Nephron (organoid): ENCODE data around the gene C19orf53.

Source experiments
- H3K27ac Mint-ChIP-seq, 3 experiments: 2 replicates each; pipeline ENCODE4 v1.8.0; 2020; ENCODE audit warnings: mixed read lengths in 3 of 3, mild to moderate bottlenecking in 2 of 3, moderate library complexity in 1 of 3
- H3K27me3 Mint-ChIP-seq: 2 replicates; pipeline ENCODE4 v1.8.0; 2021; ENCODE audit warnings: low read depth, mild to moderate bottlenecking, moderate library complexity, mixed read lengths
- H3K36me3 Mint-ChIP-seq: 2 replicates; pipeline ENCODE4 v1.8.0; 2020; ENCODE audit warnings: low read depth, mixed read lengths
- H3K4me1 Mint-ChIP-seq: 2 replicates; pipeline ENCODE4 v1.8.0; 2020; ENCODE audit warnings: mixed read lengths
- H3K4me3 Mint-ChIP-seq, 3 experiments: 2 replicates each; pipeline ENCODE4 v1.8.0; 2020; ENCODE audit warnings: mild to moderate bottlenecking in 3 of 3, mixed read lengths in 3 of 3, moderate library complexity in 2 of 3
- H3K9me3 Mint-ChIP-seq: 2 replicates; pipeline ENCODE4 v1.8.0; 2020; ENCODE audit warnings: mixed read lengths
- TF ChIP-seq, protein P1 (sequence below), 3 experiments: fragments of 200-600 bp; sonication (generic); IDR thresholded peaks; one replicate each; pipeline ENCODE4 v1.5.0; 2021; ENCODE audit warnings: antibody characterized with exemption in 3 of 3; ENCODE audit not compliant: unreplicated experiment in 3 of 3

Gene C19orf53

DNA sequence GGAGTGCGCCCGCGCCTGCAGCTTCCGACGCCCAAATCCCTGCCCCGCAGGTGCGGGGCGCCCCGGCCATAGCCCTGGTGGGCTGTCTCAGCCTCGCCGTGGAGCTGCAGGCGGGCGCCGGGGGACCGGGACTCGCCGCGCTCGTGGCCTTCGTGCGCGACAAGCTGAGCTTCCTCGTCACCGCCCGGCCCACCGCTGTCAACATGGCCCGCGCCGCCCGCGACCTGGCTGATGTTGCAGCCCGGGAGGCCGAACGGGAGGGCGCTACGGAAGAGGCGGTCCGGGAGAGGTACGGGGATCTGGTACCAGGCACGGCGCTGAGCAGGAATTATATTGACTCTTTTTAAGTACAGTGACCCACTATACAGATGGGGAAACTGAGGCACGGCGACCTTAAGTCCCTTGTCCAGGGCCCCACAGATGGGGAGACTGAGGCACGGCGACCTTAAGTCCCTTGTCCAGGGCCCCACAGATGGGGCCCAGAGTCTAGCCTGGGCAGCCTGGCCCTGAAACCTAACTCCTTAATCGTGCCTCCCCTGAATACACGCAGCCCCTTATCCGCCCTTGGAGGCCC is 9.3 kb upstream of the C19orf53 start:
- H3K4me3 Mint-ChIP-seq, result peak overlapping the region; percentile 88 to 91 (median 89)
- H3K9me3 Mint-ChIP-seq, result no peaks in the 10 kb centered on the region
- peak overlapping the region in 2 of 3 experiments; percentile 27 to 44 for H3K27ac Mint-ChIP-seq
- peaks cover 7% of the 10 kb centered on the region for H3K4me1 Mint-ChIP-seq
- TF ChIP-seq, protein P1, sequence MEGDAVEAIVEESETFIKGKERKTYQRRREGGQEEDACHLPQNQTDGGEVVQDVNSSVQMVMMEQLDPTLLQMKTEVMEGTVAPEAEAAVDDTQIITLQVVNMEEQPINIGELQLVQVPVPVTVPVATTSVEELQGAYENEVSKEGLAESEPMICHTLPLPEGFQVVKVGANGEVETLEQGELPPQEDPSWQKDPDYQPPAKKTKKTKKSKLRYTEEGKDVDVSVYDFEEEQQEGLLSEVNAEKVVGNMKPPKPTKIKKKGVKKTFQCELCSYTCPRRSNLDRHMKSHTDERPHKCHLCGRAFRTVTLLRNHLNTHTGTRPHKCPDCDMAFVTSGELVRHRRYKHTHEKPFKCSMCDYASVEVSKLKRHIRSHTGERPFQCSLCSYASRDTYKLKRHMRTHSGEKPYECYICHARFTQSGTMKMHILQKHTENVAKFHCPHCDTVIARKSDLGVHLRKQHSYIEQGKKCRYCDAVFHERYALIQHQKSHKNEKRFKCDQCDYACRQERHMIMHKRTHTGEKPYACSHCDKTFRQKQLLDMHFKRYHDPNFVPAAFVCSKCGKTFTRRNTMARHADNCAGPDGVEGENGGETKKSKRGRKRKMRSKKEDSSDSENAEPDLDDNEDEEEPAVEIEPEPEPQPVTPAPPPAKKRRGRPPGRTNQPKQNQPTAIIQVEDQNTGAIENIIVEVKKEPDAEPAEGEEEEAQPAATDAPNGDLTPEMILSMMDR (IDR thresholded peaks at IDR 0.05; ENCODE audit: unreplicated experiment in 3 of 3), result no peak
- peaks cover 30% of the 10 kb centered on the region for H3K36me3 Mint-ChIP-seq
- H3K27me3 Mint-ChIP-seq, result no peaks in the 10 kb centered on the region

DNA sequence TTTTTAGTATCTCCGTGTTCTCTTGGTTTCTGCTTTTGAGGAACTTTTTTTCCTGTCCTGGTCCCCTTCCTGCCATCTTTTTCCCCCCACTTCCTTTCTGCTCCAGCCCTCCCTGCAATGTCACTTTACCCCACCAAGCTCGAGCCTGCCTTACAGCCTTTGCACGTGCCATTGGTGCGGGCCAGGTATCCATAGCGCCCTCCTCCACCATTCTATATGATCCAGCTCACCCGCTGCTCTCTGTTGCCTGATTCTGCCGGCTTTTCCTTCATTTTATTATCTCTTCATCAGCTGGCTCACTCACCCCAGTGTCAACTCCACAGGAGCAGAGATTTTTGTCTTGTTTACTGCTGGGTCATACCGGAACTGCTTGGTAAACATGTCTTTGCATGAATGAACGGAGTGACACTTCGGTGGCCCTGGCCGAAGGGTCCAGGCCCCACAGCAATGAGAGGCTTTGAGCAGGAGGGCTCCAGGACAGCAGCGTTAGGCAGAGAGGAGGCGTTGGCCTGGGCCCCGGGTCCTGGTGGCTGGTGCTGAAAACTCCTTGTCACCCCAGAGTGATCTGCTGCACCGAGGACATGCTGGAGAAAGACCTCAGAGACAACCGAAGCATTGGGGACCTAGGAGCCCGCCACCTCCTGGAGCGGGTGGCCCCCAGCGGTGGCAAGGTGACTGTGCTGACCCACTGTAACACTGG is 8.7 kb upstream of the C19orf53 start:
- Mint-ChIP-seq H3K27me3 (no peaks in the 10 kb centered on the region), H3K4me3 (peak overlapping the region; percentile 88 to 91 (median 89)), H3K36me3 (peaks cover 27% of the 10 kb centered on the region), H3K9me3 (no peaks in the 10 kb centered on the region), H3K27ac (peak overlapping the region in 2 of 3 experiments; percentile 27 to 44), H3K4me1 (peaks cover 7% of the 10 kb centered on the region)
- TF ChIP-seq, protein P1 (IDR thresholded peaks at IDR 0.05; ENCODE audit: unreplicated experiment in 3 of 3), result no peak

DNA sequence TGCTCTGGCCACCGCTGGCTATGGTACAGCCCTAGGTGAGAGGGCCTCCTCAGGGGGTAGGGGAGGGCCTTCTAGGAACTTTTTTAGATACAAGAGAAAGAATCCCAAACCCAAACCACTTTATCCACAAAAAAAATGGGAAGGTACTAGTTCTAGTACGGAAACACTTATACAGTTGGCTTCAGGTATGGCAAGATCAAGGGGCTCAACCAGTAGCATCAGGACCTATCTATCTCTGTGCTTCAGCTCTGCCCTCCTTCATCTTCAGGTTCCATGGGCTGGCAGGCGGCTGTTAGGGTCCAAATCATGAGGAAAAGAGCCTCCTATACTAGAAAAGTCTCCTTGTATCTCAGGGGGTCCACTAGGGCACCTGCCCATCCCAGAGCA is 8.2 kb upstream of the C19orf53 start:
- H3K9me3 Mint-ChIP-seq, result no peaks in the 10 kb centered on the region
- H3K4me1 Mint-ChIP-seq, result peaks cover 7% of the 10 kb centered on the region
- no peaks in the 10 kb centered on the region for H3K27me3 Mint-ChIP-seq
- peak overlapping the region; percentile 56 to 89 (median 88) for H3K4me3 Mint-ChIP-seq
- TF ChIP-seq, protein P1 (IDR thresholded peaks at IDR 0.05; ENCODE audit: unreplicated experiment in 3 of 3), result no peak
- no peak overlapping the region for H3K27ac Mint-ChIP-seq
- peaks cover 25% of the 10 kb centered on the region for H3K36me3 Mint-ChIP-seq

DNA sequence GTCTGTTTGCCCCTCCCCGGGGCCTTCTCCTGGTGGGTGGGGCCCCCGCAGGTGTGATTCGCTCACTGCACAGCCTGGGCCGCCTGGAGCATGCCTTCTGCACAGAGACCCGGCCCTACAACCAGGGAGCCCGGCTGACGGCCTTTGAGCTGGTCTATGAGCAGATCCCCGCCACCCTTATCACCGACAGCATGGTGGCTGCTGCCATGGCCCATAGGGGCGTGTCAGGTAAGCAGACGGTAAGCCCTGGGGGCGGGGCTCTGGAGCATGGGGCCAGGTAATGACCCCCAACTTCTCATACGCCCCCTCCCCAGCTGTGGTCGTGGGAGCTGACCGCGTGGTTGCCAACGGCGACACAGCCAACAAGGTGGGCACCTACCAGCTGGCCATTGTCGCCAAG is 5.7 kb upstream of the C19orf53 start:
- Mint-ChIP-seq H3K27me3 (no peaks in the 10 kb centered on the region), H3K9me3 (no peaks in the 10 kb centered on the region), H3K4me1 (peaks cover 7% of the 10 kb centered on the region), H3K36me3 (peaks cover 13% of the 10 kb centered on the region), H3K27ac (peak overlapping the region in 1 of 3 experiments; percentile 83), H3K4me3 (no peak overlapping the region)
- TF ChIP-seq, protein P1 (IDR thresholded peaks at IDR 0.05; ENCODE audit: unreplicated experiment in 3 of 3), result no peak

DNA sequence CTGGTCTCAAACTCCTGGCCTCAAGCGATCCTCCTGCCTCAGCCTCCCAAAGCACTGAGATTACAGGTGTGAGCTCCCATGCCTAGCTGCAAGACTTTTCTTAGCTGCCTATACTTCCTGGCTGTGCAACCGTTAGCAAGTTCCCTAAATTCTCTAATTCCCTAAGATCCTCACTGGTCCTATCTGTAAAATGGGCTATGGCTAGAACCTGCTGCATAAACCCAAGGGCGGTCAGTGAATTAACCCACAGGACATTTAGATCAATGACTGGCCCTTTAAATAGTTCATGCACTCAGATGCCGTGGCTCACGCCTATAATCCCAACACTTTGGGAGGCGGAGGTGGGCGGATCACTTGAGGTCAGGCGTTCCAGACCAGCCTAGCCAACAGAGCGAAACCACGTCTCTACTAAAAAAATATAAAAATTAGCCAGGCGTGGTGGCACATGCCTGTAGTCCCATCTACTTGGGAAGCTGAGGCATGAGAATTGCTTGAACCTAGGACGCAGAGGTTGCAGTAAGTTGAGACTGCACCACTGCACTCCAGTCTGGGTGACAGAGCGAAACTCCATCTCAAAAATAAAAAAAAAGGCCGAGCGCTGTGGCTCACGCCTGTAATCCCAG is 4.1 kb upstream of the C19orf53 start:
- H3K4me1 Mint-ChIP-seq, result peaks cover 13% of the 10 kb centered on the region
- H3K9me3 Mint-ChIP-seq, result no peaks in the 10 kb centered on the region
- H3K36me3 Mint-ChIP-seq, result peaks cover 14% of the 10 kb centered on the region
- peak overlapping the region in 1 of 3 experiments; percentile 91 for H3K27ac Mint-ChIP-seq
- no peak overlapping the region for H3K4me3 Mint-ChIP-seq
- TF ChIP-seq, protein P1 (IDR thresholded peaks at IDR 0.05; ENCODE audit: unreplicated experiment in 3 of 3), result no peak
- H3K27me3 Mint-ChIP-seq, result no peaks in the 10 kb centered on the region
